ENCODE data around the gene HOTAIR. TPM values are rescaled to one million over a fixed set of nuclear protein-coding genes. Genes with fewer than 3 reads are reported as not detected.

HOTAIR gene
- total RNA-seq, 1 donor from 2014 or later, result not detected

GRCh38 chr12:54016478-54016964 lies 41.8 kb upstream of the HOTAIR start:
- H3K27ac ChIP-seq, result no peak overlapping the region
- H3K4me1 ChIP-seq, result peaks cover 5% of the 10 kb centered on the region
- no peak for TF ChIP-seq CTCF (IDR thresholded peaks at IDR 0.05)
- ATAC-seq (no peak), DNase-seq (no peak)
- intact Hi-C loops (cut with DNase I), result no loop called here
- H3K27me3 ChIP-seq, result peaks cover 95% of the 10 kb centered on the region
- no peaks in the 10 kb centered on the region for H3K36me3 ChIP-seq
- peak overlapping the region; percentile 48 for H3K4me3 ChIP-seq
- H3K9me3 ChIP-seq, result no peaks in the 10 kb centered on the region

- TF ChIP-seq CTCF (IDR thresholded peaks at IDR 0.05), result no peak
- DNase-seq, result no peak
- no peak overlapping the region for H3K27ac ChIP-seq
- no peaks in the 10 kb centered on the region for H3K36me3 ChIP-seq
- intact Hi-C loops (cut with DNase I), result no loop called here
- peaks cover 5% of the 10 kb centered on the region for H3K4me1 ChIP-seq
- no peaks in the 10 kb centered on the region for H3K9me3 ChIP-seq
- peaks cover 95% of the 10 kb centered on the region for H3K27me3 ChIP-seq
- H3K4me3 ChIP-seq, result no peak overlapping the region
- no peak for ATAC-seq
Measured at GRCh38 chr12:54016051-54016450, 41.3 kb upstream of the HOTAIR start.

GRCh38 chr12:54015018-54015931 lies 40.5 kb upstream of the HOTAIR start:
- H3K27me3 ChIP-seq, result peaks cover 95% of the 10 kb centered on the region
- TF ChIP-seq CTCF (IDR thresholded peaks at IDR 0.05), result no peak
- H3K27ac ChIP-seq, result no peak overlapping the region
- no peak overlapping the region for H3K4me3 ChIP-seq
- intact Hi-C loops (cut with DNase I), result no loop called here
- H3K4me1 ChIP-seq, result peaks cover 5% of the 10 kb centered on the region
- H3K36me3 ChIP-seq, result no peaks in the 10 kb centered on the region
- ATAC-seq (no peak), DNase-seq (no peak)
- H3K9me3 ChIP-seq, result no peaks in the 10 kb centered on the region

- DNase-seq (no peak), ATAC-seq (no peak)
- Histone ChIP-seq H3K36me3 (no peaks in the 10 kb centered on the region), H3K27ac (no peak overlapping the region), H3K4me3 (no peak overlapping the region), H3K9me3 (no peaks in the 10 kb centered on the region), H3K4me1 (peaks cover 6% of the 10 kb centered on the region), H3K27me3 (peaks cover 95% of the 10 kb centered on the region)
- intact Hi-C loops (cut with DNase I), result no loop called here
- no peak for TF ChIP-seq CTCF (IDR thresholded peaks at IDR 0.05)
Measured at GRCh38 chr12:54014377-54015017, 39.7 kb upstream of the HOTAIR start.

- no peaks in the 10 kb centered on the region for H3K9me3 ChIP-seq
- H3K36me3 ChIP-seq, result no peaks in the 10 kb centered on the region
- H3K4me3 ChIP-seq, result no peak overlapping the region
- no peak for DNase-seq
- H3K27ac ChIP-seq, result no peak overlapping the region
- intact Hi-C loops (cut with DNase I), result no loop called here
- ATAC-seq, result no peak
- TF ChIP-seq CTCF (IDR thresholded peaks at IDR 0.05), result no peak
- peaks cover 6% of the 10 kb centered on the region for H3K4me1 ChIP-seq
- H3K27me3 ChIP-seq, result peaks cover 93% of the 10 kb centered on the region
Measured at GRCh38 chr12:54012631-54013409, 38.1 kb upstream of the HOTAIR start.

All from upper lobe of right lung (tissue), 1 donor.